Ovary (tissue), 9 donors: ENCODE data around the gene CAMTA1. TPM values are rescaled to one million over a fixed set of nuclear protein-coding genes. Genes with fewer than 3 reads are reported as not detected.

Source experiments
- DNase-seq, 5 donors: peaks; one replicate each; pipeline ENCODE4 v3.0.0-alpha.2; 2019 to 2020
- H3K27ac ChIP-seq, 2 donors: fragments of 200-600 bp; one replicate each; pipeline versions ENCODE4 v1.5.1 to v1.8.0; 2019 to 2022
- H3K27me3 ChIP-seq: fragments of 200-600 bp; one replicate; pipeline ENCODE4 v1.8.0; 2022
- H3K36me3 ChIP-seq: fragments of 200-600 bp; sonication (generic); one replicate; pipeline ENCODE4 v1.5.1; 2019
- H3K4me1 ChIP-seq: one replicate; pipeline ENCODE4 v1.8.1; 2013; ENCODE audit warnings: mild to moderate bottlenecking, moderate library complexity; ENCODE audit not compliant: insufficient read depth
- H3K4me3 ChIP-seq: fragments of 200-600 bp; sonication (generic); one replicate; pipeline ENCODE4 v1.5.1; 2017
- H3K9me3 ChIP-seq, 2 donors: fragments of 200-600 bp in 1 of 2; sonication (generic) in 1 of 2; one replicate each; pipeline versions ENCODE4 v1.5.1 to v1.8.1; 2013 to 2019; ENCODE audit warnings: mild to moderate bottlenecking in 1 of 2, moderate library complexity in 1 of 2
- EP300 ChIP-seq: sonication (generic); formaldehyde crosslinking; IDR thresholded peaks from one replicate; pipeline ENCODE4 v1.6.1; 2017; ENCODE audit warnings: antibody characterized with exemption
- POLR2A ChIP-seq: fragments of 450-650 bp; IDR thresholded peaks from one replicate; pipeline ENCODE4 v1.6.1; 2017; ENCODE audit warnings: antibody characterized with exemption, mild to moderate bottlenecking, moderate library complexity
- WGBS, 3 donors: extraction: QIAGEN DNeasy Blood & Tissue Kit in 1 of 3; methylation state at CpG; one replicate each; pipeline versions ENCODE4 v1.1.5 to v1.1.7; 2013 to 2017; 5-methylcytosine and 5-hydroxymethylcytosine counted together
- intact Hi-C, 4 donors: fragments of 100-400 bp; cut with DNase I; formaldehyde crosslinking; loops; one replicate each; pipeline versions ENCODE4 v1.11.0 to v1.15.1; 2022 to 2023
- polyA plus RNA-seq, 2 donors: library from polyadenylated mRNA; stranded (reverse); fragments of 200-250 nt in 1 of 2; fragments of 350-450 nt in 1 of 2; fragmentation: Illumina TruSeq in 1 of 2; extraction: RNeasy Lipid Tissue Mini Kit (QIAGEN cat#74804) in 1 of 2; gene quantifications; one replicate each; pipeline ENCODE4 v1.2.3, GENCODE V29; 2013 to 2014
- total RNA-seq, 7 donors: library from RNA; depleted of rRNA in 2 of 7; stranded (reverse); fragments of >200 nt in 2 of 7; fragmentation: NEBNext Ultra II Directional in 3 of 7; extraction: Animal tissue kit (Norgen Biotek cat#: 25700) in 3 of 7; gene quantifications; one replicate each; pipeline versions ENCODE4 v1.1.0 to v1.2.4, GENCODE V29; 2016 to 2023
- TF ChIP-seq, protein P1 (sequence below), 3 donors: fragments of 450-650 bp in 2 of 3; fragments of 200-600 bp in 1 of 3; IDR thresholded peaks; one replicate each; pipeline versions ENCODE4 v1.5.1 to v1.8.0; 2016 to 2022; ENCODE audit warnings: antibody characterized with exemption in 3 of 3, mild to moderate bottlenecking in 1 of 3
- donor health status: DM: no; HTN: no; CAD: no; lungs with moderate emphysema.
- donor health status: DM: no; HTN: no; CAD: no.
- donor health status: Bipolar disorder and iron deficiency.
- donor health status: DM: yes; HTN: yes; CAD: no.
- donor health status: DM: no; HTN: no; CAD: no.
- donor health status: DM: yes; HTN: yes; CAD: no.

The CAMTA1 gene
- total and polyA plus RNA-seq, 9 donors, result 51.1 to 150 (median 67.4) TPM

DNA sequence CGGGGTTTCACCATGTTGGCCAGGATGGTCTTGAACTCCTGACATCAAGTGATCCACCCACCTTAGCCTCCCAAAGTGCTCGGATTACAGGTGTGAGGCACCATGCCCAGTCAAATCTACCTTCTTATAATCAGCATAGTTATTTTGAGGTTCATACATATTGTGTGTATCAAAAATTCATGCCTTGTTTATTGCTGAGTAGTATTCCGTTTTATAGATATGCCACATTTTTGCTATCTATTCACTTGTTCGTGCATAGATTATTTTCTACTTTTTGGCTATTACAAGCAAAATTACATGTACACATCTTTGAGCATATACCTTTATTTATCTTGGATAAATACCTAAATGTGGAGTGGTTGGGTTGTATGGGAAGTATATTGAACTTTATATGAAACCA, 344.9 kb downstream of the CAMTA1 start:
- no peak for TF ChIP-seq POLR2A
- TF ChIP-seq EP300, result no peak
- TF ChIP-seq, protein P1, sequence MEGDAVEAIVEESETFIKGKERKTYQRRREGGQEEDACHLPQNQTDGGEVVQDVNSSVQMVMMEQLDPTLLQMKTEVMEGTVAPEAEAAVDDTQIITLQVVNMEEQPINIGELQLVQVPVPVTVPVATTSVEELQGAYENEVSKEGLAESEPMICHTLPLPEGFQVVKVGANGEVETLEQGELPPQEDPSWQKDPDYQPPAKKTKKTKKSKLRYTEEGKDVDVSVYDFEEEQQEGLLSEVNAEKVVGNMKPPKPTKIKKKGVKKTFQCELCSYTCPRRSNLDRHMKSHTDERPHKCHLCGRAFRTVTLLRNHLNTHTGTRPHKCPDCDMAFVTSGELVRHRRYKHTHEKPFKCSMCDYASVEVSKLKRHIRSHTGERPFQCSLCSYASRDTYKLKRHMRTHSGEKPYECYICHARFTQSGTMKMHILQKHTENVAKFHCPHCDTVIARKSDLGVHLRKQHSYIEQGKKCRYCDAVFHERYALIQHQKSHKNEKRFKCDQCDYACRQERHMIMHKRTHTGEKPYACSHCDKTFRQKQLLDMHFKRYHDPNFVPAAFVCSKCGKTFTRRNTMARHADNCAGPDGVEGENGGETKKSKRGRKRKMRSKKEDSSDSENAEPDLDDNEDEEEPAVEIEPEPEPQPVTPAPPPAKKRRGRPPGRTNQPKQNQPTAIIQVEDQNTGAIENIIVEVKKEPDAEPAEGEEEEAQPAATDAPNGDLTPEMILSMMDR (IDR thresholded peaks at IDR 0.05), result no peak
- intact Hi-C loops, result no loop called here
- no peaks in the 10 kb centered on the region for H3K4me1 ChIP-seq
- DNase-seq, result no peak
- WGBS, 3 donors, result 93 to 94% (median 94%) methylated on average over 4 of the region's 4 CpGs
- H3K9me3 ChIP-seq, result no peaks in the 10 kb centered on the region
- no peak overlapping the region for H3K4me3 ChIP-seq
- no peak overlapping the region for H3K27ac ChIP-seq
- H3K27me3 ChIP-seq, result no peaks in the 10 kb centered on the region
- H3K36me3 ChIP-seq, result no peaks in the 10 kb centered on the region

DNA sequence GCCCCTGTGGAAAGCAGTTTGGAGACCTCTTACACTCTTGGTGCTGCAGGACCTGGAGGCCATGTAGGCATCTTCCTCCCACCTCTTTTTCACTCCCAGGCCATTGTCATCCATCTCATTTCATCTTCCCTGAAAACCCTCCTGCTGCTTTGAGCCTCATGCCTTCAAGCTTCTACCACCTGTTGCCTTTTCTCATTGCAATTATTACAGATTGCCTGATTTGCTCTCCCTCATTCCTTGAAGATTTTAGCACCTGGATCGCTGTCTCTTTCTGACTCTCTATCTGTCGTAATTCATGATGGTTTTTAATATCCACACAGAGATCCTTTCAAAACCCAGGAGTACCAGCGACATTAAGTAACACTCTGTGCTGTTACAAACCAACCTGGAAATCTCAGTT, 350.2 kb downstream of the CAMTA1 start:
- no peaks in the 10 kb centered on the region for H3K9me3 ChIP-seq
- WGBS, 3 donors, result 91 to 92% (median 91%) methylated on average over 3 of the region's 3 CpGs

DNA sequence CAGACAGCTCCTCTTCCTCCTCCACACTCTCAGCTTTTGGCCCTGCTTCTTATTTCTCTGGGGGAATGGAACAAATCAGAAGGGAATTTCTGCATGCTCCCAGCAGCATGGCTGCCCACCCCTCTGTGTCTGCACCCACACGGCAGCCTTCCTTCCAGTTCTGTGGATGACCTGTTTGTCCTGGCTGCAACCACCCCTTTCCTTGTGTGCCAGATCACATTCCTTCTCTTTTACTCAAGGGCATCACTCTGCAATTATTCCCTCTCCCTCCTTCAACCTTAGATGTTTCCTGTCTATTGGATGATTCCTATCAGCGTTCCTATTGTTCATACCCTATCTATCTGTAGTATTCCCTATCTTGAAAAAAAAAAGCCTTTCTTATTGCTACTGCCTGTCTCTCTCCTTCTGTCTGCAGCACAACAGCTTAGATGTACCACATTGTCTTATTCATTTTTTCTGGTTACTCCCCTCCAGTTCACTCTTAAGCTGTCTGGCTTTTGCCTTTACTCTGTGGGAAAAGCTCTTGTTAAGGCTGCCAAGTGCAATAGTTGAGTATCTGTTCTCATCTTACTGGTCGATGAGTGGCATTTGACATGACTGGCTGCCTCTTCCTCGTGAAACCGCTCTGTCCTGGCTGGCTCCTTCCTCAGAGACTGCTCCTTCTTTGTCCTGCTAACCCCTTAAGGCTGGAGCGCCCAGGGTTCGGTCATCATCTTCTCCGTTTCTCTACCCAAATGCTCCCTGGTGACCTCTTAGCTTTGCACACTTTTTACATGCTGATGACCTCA, 351.1 kb downstream of the CAMTA1 start:
- DNase-seq, result no peak
- intact Hi-C loops, result no loop called here
- TF ChIP-seq, protein P1 (IDR thresholded peaks at IDR 0.05), result no peak
- no peak for TF ChIP-seq EP300
- TF ChIP-seq POLR2A, result no peak
- no peaks in the 10 kb centered on the region for H3K9me3 ChIP-seq
- no peaks in the 10 kb centered on the region for H3K36me3 ChIP-seq
- 49 to 69% (median 58%) methylated on average over 8 of the region's 8 CpGs for WGBS, 3 donors
- H3K27me3 ChIP-seq, result no peaks in the 10 kb centered on the region
- no peak overlapping the region for H3K27ac ChIP-seq
- H3K4me3 ChIP-seq, result no peak overlapping the region
- H3K4me1 ChIP-seq, result no peaks in the 10 kb centered on the region

More for the DNA sequence above, 350.2 kb downstream of the CAMTA1 start:
- intact Hi-C loops, result no loop called here
- Histone ChIP-seq H3K27ac (no peak overlapping the region), H3K4me3 (no peak overlapping the region), H3K27me3 (no peaks in the 10 kb centered on the region), H3K4me1 (no peaks in the 10 kb centered on the region), H3K36me3 (no peaks in the 10 kb centered on the region)
- TF ChIP-seq POLR2A, result no peak
- TF ChIP-seq EP300, result no peak
- TF ChIP-seq, protein P1 (IDR thresholded peaks at IDR 0.05), result no peak
- no peak for DNase-seq

DNA sequence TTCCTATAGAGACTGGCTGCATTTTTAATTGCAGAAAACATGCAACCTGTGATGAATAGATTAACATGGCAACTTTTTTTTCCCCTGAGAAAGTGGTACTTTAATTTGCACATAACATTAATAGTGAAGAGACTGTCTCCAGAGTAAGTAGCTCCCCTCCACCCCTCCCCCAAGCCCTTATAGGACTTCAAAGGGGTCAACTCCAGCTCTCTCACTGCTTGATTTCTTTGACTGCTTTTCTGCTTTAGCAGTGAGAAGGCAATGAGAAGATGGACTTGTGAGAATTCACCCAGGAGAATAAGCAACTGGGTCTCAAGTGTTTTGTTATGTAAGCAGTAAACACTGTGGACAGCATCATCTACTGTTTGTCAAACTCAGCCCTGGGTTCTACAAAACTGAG, 355.0 kb downstream of the CAMTA1 start:
- Histone ChIP-seq H3K27me3 (no peaks in the 10 kb centered on the region), H3K4me3 (no peak overlapping the region), H3K9me3 (no peaks in the 10 kb centered on the region), H3K4me1 (no peaks in the 10 kb centered on the region), H3K36me3 (no peaks in the 10 kb centered on the region), H3K27ac (no peak overlapping the region)
- no peak for TF ChIP-seq EP300
- no peak for TF ChIP-seq POLR2A
- TF ChIP-seq, protein P1 (IDR thresholded peaks at IDR 0.05), result no peak
- DNase-seq, result no peak
- intact Hi-C loops, result no loop called here
